ENCODE measurements around the gene CENPL. TPM values are rescaled to one million over a fixed set of nuclear protein-coding genes. Genes with fewer than 3 reads are reported as not detected.

Gene CENPL
- total and polyA plus RNA-seq, 9 of the 15 experiments (the other 6 are each of a cell fraction or from before 2014, with no cell fraction given), result 33.0 to 52.7 (median 39.7) TPM

DNA sequence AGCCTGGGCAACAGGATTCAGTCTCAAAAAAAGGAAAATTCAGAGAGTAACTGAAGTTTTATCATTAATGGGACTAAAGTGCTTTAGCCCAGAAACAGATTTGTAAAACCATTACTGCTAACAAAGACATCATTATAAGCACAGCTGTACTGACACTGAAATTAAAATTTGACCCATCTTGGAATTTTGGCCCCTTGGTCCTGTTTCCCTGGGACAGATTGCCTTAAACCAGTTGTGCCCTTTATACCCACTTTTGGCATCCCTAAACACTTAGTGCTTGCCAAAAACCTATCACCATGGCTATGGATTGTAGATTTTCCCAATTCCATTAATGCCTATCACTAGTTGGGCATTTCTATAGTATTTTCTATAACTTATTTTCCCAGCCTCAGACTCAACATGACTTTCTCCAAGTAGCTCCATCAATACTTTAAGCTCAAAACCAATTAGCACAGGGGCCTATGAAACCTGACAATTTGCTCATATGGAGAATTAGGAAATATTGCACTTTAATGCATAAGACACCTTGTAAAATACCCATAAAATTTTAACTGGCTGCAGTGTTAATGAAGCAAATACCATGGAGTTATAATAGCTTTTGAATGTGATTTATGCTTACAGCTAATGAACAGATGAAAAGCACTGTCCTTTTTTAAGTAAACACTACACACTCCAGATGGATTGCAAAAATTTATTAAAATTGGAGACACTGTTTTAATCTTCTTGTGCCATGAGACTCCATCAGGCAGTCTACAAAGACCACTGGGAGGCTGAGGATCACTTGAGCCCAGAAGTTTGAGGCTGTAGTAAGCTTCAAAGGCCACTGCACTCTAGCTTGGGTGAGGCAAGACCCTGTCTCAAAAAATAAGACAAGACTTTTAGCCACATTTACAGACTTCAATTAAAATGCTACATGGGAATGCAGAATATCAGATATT, 38.8 kb upstream of the CENPL start (continued):
- TF ChIP-seq, protein P1, sequence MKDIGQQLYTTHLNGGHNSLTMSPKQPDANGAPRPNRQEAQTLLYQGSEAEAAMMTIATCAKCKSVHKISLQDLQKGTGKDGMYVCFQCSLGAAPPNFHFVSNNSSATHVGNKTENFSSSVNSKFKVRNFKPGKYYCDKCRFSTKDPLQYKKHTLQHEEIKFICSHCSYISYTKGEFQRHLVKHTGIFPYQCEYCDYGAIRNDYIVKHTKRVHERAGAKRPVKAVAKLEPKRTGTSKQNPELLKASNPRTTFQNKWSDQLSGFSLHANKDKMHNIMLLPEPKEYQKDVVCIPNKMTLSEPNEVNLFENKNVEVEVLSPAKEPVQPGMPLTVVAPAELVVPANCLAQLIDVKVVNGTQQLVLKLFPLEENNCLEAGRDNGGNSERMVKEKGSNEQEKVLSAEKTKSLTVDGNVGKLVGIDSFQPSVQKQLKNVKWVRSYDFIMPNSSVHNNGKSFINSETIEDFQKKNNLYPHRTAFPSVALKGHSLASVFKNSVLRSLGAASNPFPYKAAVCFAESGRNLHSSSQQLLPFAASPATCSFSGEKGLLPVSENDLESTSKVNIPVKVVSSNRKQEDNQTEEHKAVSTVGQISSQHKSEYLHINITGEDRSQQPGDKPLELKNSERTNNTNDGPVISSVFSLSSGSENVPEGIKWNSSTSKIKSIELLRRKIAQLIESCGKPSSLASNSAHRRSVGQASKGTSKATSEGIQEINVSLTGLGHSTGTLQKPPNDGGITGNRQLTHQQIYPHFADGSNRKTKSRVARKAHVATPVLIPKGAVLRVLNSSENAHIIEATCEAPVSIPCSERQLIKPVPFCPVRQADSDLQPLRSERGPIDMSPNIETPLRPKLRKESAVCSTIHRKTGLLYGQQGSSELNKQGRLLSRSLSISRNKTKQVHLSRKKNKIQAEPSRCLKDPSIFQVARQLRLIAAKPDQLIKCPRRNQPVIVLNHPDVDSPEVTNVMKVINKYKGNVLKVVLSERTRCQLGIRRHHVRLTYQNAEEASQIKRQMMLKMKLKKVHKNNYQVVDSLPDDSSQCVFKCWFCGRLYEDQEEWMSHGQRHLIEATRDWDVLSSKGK (CRISPR knock-in tag; IDR thresholded peaks at IDR 0.05), result no peak
- TF ChIP-seq LCOR (CRISPR knock-in tag; IDR thresholded peaks at IDR 0.05) (no peak), ZBTB7A (IDR thresholded peaks at IDR 0.05; ENCODE audit: borderline replicate concordance, control insufficient read depth, low read depth, low read length) (no peak), BCL6 (CRISPR knock-in tag; IDR thresholded peaks at IDR 0.05) (no peak), PURB (CRISPR knock-in tag; IDR thresholded peaks at IDR 0.05; ENCODE audit: low read depth) (no peak), ZNF764 (CRISPR knock-in tag; IDR thresholded peaks at IDR 0.05; ENCODE audit: low read depth) (no peak; the same call in 1 of the 2 replicates), FOSL1 (tag; conservative IDR thresholded peaks at IDR 0.05) (no peak), RBM14 (IDR thresholded peaks at IDR 0.05; ENCODE audit: borderline replicate concordance, insufficient read depth, low read depth, low read length) (no peak), CEBPG (CRISPR knock-in tag; IDR thresholded peaks at IDR 0.05) (no peak), CEBPG (tag; conservative IDR thresholded peaks at IDR 0.05 in 1 of 2, IDR thresholded peaks at IDR 0.05 in 1 of 2) (no peak), SOX6 (IDR thresholded peaks at IDR 0.05) (no peak), KLF10 (CRISPR knock-in tag; IDR thresholded peaks at IDR 0.05) (no peak), GATAD2A (IDR thresholded peaks at IDR 0.05) (no peak), HLTF (IDR thresholded peaks at IDR 0.05) (no peak), ZEB2 (IDR thresholded peaks at IDR 0.05) (no peak), PHB (CRISPR knock-in tag; IDR thresholded peaks at IDR 0.05) (no peak), ZFP30 (CRISPR knock-in tag; IDR thresholded peaks at IDR 0.05; ENCODE audit: borderline replicate concordance) (no peak; the same call in 1 of the 2 replicates), NFXL1 (CRISPR knock-in tag; IDR thresholded peaks at IDR 0.05) (peak; percentile 90), ZNF23 (CRISPR knock-in tag; IDR thresholded peaks at IDR 0.05) (no peak), BMI1 (IDR thresholded peaks at IDR 0.05; ENCODE audit: low read length) (no peak), EHMT2 (IDR thresholded peaks at IDR 0.05) (no peak), ZBED1 (IDR thresholded peaks at IDR 0.05) (no peak), ZNF507 (tag; conservative IDR thresholded peaks at IDR 0.05) (no peak)
- TF ChIP-seq, protein P2, sequence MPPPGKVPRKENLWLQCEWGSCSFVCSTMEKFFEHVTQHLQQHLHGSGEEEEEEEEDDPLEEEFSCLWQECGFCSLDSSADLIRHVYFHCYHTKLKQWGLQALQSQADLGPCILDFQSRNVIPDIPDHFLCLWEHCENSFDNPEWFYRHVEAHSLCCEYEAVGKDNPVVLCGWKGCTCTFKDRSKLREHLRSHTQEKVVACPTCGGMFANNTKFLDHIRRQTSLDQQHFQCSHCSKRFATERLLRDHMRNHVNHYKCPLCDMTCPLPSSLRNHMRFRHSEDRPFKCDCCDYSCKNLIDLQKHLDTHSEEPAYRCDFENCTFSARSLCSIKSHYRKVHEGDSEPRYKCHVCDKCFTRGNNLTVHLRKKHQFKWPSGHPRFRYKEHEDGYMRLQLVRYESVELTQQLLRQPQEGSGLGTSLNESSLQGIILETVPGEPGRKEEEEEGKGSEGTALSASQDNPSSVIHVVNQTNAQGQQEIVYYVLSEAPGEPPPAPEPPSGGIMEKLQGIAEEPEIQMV (tag; conservative IDR thresholded peaks at IDR 0.05; ENCODE audit: low read depth), result no peak
